HG02970 (cell line): ENCODE results near the gene SRGAP2C.
"Not testable (repeated sequence)": the region's sequence is repeated elsewhere in the genome, so short reads cannot be mapped to it uniquely, and the experiment has no call there.

Experiments used
- ATAC-seq: cut with Tn5 transposase; IDR thresholded peaks from one replicate; pipeline ENCODE4 v1.9.1; 2021; ENCODE audit warnings: mild to moderate bottlenecking, moderate library complexity, moderate number of reproducible peaks; ENCODE audit not compliant: unreplicated experiment, low FRiP score

The SRGAP2C gene

DNA sequence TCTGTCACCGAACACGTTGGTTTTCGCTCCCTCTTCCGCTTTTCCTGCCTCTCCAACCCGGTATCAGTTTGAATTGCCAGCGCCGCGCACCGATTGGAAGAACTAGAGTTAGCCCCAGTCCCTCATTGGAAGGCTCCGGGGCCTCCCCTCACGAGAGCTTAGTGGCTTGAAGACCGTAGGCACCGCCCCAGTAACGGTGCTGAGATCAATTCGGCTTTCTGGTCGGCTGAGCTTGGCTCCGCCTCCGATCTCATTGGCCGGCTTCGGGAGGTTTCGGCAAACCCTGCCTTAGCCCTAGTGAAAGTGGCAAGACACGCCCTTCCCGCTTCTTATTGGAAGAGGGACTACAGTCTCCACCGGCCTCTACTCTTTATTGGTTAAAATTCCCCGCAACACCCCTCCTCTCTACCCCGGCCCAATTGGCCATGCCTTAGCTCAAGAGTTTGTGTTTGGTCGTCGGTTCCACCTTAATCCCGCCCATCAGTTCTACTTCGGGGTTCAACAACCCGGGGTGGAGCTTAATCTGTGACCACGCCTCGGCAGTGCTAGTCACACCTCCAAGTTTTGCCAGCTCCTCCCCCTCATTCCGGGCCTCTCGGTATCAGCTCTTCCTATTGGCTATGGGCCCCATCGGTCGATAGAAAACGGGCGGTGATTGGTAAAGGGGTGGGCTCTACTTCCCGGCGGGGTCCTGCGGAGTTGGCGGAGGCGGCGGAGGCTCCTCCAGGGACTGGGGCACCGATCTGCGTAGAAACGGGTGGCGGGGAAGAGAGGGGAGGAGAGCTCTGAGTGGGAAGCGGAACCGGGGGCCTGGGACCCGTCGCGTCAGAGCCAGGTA is at the start of gene SRGAP2C, which contains the start of gene FAM72B:
Gene SRGAP2C (plus strand): TSS at position 686 of the 838 bp plus-strand sequence. CDS start 2,472 bp downstream, outside the sequence.
Gene FAM72B (minus strand): TSS at position 51 of the 838 bp plus-strand sequence. CDS start 851 bp downstream, outside the sequence.
- peak; percentile 88 for ATAC-seq

DNA sequence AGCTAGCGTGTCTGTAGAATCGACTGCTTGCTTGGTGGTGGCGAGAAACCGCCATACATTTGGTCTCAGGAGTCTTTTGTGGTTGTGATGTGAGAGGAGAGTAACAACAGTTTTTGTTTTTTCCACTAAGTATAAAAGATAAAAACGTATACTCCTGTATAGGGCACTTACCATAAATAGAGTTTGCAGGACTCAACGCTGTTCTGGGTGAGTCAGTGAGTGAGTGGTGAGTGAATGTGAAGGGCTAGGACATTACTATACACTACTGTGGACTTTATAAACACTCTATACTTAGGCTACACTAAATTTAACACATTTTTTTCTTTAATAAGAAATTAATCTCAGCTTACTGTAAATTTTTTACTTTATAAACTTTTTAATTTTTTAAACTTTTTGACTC is 44.4 kb upstream of the SRGAP2C start:
- not testable (repeated sequence) for ATAC-seq

DNA sequence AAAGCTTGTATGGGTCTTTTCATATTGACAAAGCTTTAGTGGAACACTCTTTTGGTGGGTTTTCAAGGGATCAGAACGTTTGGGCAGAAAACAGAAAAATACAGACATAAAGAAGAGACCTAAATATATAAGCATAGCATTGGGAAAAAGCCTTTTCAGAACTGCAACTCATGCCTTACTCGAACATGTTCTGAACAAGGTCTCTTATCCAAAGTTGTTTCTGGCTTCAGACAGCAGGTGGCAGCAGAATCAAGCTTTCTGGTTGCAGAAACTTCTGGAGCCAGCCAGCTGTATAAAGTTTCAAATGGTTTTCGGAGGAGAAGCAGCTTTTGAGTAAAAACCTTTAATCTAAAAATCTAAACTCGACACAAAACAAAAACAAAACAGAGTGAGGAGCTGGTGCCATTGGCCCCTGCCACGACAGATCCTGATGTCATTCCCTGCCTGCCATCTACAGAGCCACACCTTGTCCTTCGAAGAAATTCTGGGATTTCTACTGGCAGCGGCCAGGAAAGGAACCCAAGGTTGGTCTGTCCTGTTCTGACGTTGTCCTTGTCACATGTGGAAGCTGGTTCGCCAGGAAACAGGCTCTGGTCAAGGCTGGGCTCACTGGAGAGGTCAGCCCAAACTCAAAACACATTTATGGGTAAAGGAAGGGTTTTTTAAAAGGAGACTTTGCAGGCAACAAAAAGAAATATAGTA is 36.1 kb upstream of the SRGAP2C start:
- ATAC-seq: not testable (repeated sequence)

DNA sequence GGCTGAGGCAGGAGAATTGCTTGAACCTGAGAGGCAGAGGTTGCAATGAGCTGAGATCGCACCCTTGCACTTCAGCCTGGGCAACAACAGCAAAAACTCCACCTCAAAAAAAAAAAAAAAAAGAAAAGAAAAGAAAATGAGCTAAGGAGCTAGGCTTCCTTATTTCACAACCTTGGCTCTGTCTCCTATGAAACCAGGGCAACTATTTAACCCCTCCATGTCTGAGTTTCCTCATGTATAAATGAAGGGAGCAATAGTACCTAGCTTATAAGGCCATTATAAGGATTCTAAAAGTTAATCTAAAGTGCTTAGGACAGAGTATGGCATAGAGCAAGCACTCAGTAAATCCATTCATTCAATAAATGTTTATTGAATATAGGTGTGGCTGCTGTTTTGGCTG is 33.5 kb upstream of the SRGAP2C start:
- not testable (repeated sequence) for ATAC-seq

DNA sequence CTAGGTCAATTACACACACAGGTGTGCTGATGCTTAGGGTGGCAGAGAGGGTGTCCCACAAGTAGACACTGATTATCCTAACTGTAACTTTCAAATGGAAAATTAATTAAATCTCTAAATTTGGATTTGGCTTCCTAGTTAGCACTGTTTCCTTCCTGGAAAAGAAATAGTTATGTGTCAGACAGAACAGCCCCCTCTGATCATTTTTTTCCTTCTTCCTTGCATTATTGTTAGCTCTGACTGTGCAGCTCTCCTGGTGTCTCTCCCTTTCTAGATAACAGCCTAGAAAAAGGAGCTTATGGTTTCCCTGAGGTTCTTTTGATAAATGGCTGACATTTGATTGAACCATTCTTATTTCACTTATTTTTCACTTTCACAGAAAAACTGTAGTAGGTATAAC is 32.0 kb upstream of the SRGAP2C start:
- ATAC-seq: not testable (repeated sequence)

DNA sequence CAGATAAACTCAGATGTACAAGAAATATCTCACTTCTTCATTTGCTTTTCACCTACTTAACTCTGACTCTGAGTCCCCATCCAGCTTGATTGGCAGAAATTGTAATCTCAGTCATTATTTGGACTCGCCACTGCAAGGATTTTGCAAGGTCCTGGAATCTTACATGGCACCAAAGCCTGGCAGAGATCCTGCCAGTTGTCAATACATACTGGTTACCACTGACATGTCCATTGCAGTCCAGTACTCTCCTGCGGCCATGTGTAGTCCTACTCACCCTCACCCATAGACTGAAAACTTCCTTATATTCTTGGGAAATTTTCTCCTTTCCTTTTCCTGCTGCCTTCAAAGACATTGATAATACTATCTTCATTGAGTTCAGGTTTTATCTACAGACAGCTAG is 30.0 kb upstream of the SRGAP2C start:
- not testable (repeated sequence) for ATAC-seq

DNA sequence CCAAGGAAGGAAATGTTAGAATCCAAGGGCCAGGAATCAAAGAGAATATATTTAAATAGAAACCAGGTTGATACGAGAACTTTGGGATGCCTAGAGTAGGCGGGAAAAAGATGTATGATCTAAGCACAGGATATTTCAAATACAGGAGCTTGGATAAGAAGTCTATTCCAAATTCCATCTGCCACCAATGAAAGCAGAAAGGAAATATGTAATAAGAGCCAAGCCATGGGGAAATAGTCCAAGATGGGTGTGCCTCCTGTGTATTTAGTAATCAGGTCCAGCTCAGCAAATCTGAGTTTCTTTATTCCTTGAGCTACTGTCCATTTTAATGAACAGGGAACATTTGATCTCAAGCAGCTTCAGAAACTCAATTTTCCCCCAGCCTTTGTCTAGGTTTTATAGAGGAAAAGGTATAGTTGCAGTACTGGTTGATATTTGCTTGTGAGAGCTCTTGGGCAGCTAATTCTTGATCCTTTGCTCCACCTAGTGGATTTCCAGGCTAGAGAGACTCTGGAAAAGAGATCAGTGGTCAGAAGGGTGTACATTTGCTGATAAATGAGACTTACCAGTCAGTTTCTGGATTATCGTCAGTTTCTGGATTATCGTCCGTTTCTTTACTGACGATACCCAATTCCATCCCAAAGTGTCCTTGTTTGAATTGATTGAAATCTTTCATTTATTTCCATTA is 29.0 kb upstream of the SRGAP2C start:
- not testable (repeated sequence) for ATAC-seq

DNA sequence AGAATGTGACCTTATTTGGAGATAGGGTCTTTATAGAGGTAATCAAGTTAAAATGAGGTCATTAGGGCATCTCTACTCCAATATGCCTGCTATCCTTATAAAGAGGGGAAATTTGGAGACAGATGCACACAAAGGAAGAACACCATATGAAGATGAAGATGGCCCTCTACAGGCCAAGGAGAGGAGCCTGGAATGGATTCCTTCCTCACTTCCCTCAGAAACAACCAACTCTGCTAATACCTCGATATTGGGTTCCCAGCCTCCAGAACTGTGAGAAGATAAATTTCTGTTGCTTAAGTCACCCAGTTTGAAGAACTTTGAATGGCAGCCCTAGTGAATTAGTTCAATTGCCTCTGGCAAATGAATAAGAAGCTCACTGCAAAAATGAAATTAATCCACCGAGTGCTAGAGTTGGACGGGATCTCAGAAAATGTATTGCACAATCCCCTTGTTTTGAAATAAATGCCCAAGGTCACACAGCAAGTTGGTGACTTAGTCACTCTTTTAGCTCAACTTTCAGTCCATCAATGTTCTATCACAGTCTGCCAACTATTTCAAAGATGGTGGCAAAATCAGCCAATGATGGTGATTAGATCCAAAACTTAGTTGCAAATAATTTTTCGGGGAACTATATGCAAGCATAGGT is 27.7 kb upstream of the SRGAP2C start:
- ATAC-seq: not testable (repeated sequence)

DNA sequence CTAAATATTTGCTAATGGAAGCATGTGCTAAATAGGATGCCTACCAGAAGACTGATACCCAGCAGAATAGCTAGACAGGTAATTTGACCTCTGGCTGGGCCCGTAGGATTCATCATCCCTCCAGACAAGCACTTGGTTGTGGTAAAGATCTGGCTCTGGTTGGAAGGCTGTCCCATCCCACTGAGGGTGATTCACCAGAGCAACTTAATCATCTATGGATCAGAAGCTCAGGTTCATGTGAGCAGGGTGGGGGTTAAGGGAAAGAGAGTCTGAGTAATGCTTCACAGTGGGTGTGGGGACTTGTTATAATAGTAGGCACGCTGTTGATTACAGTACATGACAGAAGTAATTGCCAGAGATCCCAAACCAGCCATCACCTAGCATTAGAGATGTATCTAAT is 27.2 kb upstream of the SRGAP2C start:
- ATAC-seq: not testable (repeated sequence)

DNA sequence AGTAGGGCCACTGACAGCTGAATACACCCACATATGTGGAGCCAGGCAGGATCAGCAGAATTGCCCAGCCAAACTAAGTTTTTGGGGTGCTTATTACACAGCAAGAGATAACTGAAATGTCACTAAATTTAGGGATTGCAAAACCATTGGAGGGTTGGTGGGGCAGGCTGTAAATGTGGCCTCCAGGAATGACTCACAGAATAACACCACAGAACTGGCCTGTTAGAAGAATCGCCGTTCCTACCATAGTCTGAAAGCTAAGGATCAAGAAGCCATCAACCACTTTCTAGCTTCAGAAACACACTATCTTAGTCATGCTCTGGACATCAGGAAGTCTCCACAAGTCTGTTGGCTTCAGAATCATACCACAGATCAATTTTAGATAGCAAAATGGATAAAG is 24.7 kb upstream of the SRGAP2C start:
- not testable (repeated sequence) for ATAC-seq

DNA sequence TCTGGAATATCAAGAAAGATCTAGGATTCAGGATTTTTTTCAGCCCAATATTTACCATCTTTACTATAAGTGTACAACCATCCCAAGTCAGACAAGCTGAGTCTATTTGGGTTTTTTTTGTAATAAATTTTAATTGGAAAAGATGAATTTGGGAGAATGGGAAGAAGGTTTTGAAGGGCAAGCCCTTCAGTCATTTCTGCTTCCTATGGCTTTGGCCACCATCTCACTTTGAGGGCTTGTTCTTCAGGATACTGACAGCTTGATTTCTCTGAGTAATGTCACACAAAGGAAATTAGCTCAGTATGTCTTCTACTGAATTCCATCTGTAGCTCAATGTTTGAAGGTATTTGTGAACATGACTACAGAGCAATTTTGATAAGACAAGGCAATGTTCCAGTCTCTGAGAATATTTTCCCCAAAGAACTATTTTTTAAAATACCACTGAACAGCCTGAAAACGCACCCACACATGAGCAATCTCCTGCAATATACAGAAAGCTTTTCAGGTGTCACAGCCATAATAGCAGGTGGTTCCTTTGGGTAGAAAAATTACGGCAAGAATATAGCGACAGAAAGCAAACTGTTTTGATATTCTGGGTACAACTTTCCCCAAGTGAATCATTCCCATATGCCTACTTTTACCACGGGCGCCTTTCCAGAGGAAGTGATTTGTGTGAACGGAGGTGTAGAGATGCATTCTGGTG is 23.4 kb upstream of the SRGAP2C start:
- not testable (repeated sequence) for ATAC-seq

DNA sequence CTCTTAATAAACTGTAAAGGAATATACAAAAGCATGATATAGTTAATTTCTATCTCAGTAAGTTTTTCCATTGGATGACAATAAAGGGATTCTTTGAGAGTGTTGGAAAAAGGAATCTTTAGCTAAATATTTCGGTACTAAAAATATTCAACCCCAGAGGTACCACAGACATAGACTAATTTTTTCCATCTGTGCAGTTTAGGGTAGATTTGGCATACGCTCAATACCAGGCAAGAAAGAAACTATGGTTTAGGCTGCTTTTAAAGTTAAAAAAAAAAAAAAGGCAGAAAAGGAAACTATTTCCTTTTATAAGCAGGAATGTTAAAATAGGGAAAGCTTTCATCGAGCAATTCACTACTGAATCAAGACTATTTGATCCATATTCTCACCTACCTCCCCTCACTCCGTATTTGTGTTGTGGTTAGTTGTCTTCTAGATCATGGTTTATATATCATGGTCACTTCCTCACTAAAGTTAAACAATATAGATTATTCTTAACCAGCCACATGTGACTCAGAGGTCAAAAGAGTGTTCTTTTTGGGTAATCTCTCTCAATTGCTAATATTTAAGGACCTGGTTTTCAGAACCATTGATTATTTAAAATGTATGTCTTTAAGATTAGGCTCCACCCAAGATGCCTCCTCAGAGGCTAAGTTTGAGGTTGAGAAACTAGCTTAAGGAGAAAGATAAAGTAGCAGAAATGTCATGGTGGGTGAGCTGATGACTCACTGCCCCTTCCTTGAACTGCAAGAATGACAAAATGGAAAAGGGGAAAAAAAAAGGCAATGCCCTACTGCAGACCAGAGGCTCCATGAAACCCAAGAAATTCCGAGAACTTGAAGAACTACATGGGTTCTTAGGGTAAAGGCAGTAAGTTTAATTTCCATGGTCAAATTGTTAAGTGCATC is 20.7 kb upstream of the SRGAP2C start:
- not testable (repeated sequence) for ATAC-seq

DNA sequence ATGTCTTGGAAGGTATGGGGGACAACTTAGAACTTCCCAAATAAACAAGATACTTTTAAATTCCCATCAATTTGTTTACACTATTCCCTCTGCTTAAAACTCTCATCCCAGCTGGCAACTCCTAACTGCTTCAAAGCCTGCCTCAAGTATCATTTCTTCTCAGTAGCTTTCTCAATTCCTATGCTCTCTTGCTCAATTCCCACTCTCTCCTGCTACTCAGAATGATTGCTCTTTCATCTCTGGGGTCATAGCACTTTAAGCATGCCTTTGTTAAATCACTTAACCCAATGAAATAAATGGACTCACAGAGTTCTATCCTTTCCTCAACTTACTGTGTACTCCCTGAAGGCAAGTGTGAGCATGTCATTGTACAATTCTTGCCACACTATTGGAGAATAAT is 19.5 kb upstream of the SRGAP2C start:
- not testable (repeated sequence) for ATAC-seq

DNA sequence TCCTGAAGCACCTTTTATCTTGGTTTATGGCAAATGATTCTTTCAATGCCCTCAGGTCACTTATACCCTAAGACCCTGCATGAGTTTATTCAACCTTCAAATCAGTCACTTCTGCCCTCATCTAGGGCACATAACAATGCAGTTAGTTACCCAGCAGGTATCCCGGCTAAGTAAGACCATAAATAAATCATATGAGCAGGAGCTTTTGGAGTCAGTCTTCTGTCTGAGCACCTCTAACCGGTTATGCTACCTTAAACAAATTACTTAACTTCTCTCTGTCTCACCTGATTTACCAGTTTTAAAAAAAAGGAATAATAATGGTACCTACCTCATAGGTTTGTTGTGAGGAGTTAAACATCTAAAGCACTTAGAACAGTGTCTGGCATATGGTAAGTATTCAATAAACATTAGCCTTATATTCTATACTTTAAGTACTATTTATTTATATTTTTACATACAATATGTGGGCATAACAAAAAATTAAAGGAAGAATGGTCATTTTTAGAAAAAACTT is 17.5 kb upstream of the SRGAP2C start:
- ATAC-seq: not testable (repeated sequence)

DNA sequence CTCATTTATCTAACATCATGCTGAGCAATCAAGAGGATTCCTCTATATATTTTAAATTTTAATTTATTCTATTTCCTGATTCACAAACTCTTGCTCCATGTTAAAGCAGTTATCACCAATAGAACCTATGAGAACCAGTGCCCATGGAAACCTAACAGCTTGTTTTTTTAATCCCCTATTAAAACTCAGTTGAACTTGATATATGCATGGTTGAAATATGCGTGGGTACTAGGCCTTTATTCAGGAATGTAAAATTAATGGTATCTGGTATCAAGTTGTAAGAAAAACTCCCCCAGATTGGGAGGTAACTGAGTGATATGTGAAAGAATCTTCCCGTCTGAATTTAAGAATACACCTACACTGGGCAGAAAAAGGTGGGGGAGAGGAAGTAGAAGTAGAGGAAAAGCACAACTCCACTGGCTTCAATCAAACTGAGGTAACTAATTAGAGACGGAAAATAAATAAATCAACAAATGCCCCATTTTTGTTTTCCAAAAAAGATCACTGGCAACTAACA is 16.6 kb upstream of the SRGAP2C start:
- ATAC-seq: not testable (repeated sequence)

DNA sequence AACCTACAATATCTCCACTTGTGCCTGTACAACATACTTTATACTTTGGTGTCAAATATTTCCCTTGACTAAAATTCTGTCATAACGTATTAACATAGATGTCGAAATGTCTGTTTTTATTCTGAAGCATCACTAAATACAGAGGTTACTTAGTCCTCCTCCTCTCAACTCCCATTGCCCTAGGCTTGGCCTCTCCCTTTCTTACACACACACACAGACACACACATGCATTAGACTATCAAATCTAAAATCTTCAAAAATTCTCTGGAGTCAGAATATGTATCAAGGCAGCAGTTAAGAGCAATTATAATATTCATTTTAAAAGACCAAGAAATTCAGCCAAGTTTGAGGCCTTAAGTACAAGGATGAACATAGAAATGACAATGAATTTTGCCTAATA is 8.1 kb upstream of the SRGAP2C start:
- not testable (repeated sequence) for ATAC-seq

DNA sequence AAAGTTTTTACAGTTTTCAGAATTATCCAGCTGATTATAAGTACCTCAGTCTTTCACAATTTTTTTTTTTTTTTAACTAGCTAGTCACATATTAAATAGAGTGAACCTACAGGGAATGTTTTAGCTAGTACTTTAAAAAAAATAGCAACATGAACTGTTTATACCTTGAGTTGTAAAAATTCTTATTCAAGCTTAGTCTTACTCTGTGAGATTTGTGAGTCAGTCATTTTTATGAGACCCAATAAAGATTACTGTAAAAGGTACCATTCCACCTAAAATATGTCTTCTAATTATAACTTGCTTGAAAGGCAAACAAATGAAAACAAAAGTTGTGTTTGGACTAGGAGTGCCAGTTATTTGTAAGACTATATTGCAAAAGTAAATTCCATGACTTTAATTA is 6.6 kb upstream of the SRGAP2C start:
- not testable (repeated sequence) for ATAC-seq

DNA sequence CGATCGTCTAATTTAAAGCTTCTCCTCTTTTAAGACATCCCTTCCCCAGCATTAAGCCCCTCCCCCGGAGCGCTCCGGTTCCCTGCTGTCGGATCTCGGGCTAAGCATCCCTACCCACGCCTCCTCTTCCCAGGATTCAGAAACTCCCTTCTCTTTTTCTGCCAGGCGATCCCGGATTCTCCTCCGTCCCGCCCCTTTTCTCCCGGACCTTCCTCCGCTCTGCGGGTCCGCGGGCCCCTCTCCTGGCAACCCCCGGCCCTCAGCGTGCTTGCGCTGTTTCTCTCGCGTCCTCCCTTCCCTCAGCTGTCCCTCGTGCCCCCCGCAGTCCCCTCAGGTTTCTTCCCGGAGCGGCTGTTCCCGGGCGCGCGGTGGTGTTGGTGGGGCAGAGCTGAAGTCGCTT is 908 bp upstream of the SRGAP2C start:
- ATAC-seq: not testable (repeated sequence)
